Measurements from ENCODE around the gene SERPIND1. TPM values are rescaled to one million over a fixed set of nuclear protein-coding genes. Genes with fewer than 3 reads are reported as not detected.

The SERPIND1 gene
- total and polyA plus RNA-seq, 2 of the 8 experiments (the other 6 are each of a cell fraction or from before 2014, with no cell fraction given), result not detected

GRCh38 chr22:20810645-20811044 is 36.7 kb downstream of the SERPIND1 start:
- Histone ChIP-seq H2AK5ac (ENCODE audit: low read depth, low read length) (no peak overlapping the region), H4K20me1 (replicated peaks in 1 of 2; ENCODE audit: control insufficient read depth in 1 of 2, insufficient read depth in 2 of 2, low read length in 2 of 2) (peaks cover 0 to 1% of the 10 kb centered on the region in 2 experiments), H3K23ac (ENCODE audit: insufficient read length) (no peak overlapping the region), H3K4me3 (ENCODE audit: extremely low read depth in 1 of 4, insufficient read depth in 2 of 4, low read depth in 3 of 4, low read length in 4 of 4) (no peak overlapping the region), H4K8ac (ENCODE audit: extremely low read depth, insufficient read depth, low read length) (no peak overlapping the region), H4K5ac (ENCODE audit: insufficient read length, low read depth, low read length) (no peak overlapping the region), H3K14ac (ENCODE audit: insufficient read length) (no peak overlapping the region), H3K27ac (ENCODE audit: low read depth, low read length) (no peak overlapping the region), H4K91ac (replicated peaks; ENCODE audit: insufficient read length, low read length) (no peak overlapping the region), H3K9ac (replicated peaks in 1 of 4; ENCODE audit: extremely low read depth in 1 of 4, low read depth in 3 of 4, low read length in 3 of 4) (no peak overlapping the region), H3K9me3 (ENCODE audit: insufficient read depth in 2 of 2, low read depth in 1 of 2, low read length in 1 of 2) (no peaks in the 10 kb centered on the region), H3K27me3 (replicated peaks in 1 of 4; ENCODE audit: control insufficient read depth in 3 of 4, extremely low read depth in 1 of 4, insufficient read depth in 3 of 4, low read length in 3 of 4) (no peaks in the 10 kb centered on the region), H3K56ac (replicated peaks; ENCODE audit: insufficient read length, low read depth, low read length) (no peak overlapping the region), H2BK12ac (ENCODE audit: low read depth, low read length) (no peak overlapping the region), H3K4me1 (replicated peaks in 1 of 4; ENCODE audit: control insufficient read depth in 3 of 4, insufficient read depth in 4 of 4, low read length in 3 of 4) (no peaks in the 10 kb centered on the region), H2AFZ (ENCODE audit: low read length) (no peak overlapping the region), H2BK15ac (ENCODE audit: low read length) (no peak overlapping the region), H2BK5ac (ENCODE audit: low read depth, low read length) (no peak overlapping the region), H3K79me1 (ENCODE audit: low read depth, low read length) (no peaks in the 10 kb centered on the region), H2BK20ac (ENCODE audit: low read length) (no peak overlapping the region), H2BK120ac (replicated peaks; ENCODE audit: low read depth, low read length) (no peak overlapping the region), H3K4ac (replicated peaks; ENCODE audit: insufficient read length, low read depth, low read length) (no peak overlapping the region), H3K18ac (ENCODE audit: extremely low read depth, low read length) (no peak overlapping the region), H3K79me2 (ENCODE audit: control insufficient read depth in 1 of 2, insufficient read depth in 2 of 2, low read length in 2 of 2) (no peaks in the 10 kb centered on the region), H3K36me3 (ENCODE audit: control insufficient read depth in 2 of 4, insufficient read depth in 4 of 4, low read length in 3 of 4) (peaks cover 0 to 9% (median 4%) of the 10 kb centered on the region in 4 experiments; a peak in 1 of 8 replicates), H3K4me2 (ENCODE audit: insufficient read depth in 1 of 2, low read depth in 2 of 2, low read length in 2 of 2) (no peak overlapping the region), H3K23me2 (ENCODE audit: low read depth, low read length) (no peaks in the 10 kb centered on the region)
- 94% methylated on average over 9 of the region's 9 CpGs; no CpG with 5 or more reads in 1 of the 2 experiments for WGBS, 2 experiments (ENCODE audit: extremely low coverage in 1 of 2, insufficient coverage in 1 of 2, insufficient read length in 1 of 2, insufficient replicate concordance in 2 of 2, low coverage in 1 of 2, low lambda C conversion rate in 2 of 2, missing lambda C conversion rate in 1 of 2)
- FAIRE-seq (no peak), DNase-seq (ENCODE audit: low read depth in 1 of 2, low spot score in 2 of 2) (no peak)
- ChIA-PET POLR2A (ENCODE audit: partially characterized antibody) (no interaction called here), CTCF (ENCODE audit: partially characterized antibody) (no interaction called here)
- TF ChIP-seq CEBPB (IDR thresholded peaks at IDR 0.05; ENCODE audit: low read depth, low read length), result no peak
- no peak for TF ChIP-seq PHF8 (conservative IDR thresholded peaks at IDR 0.05; ENCODE audit: low read depth, low read length)

Measured in H1 (cell line).